Lower leg skin (tissue), 3 donors: ENCODE measurements around the gene TMEM200B.

Experiments
- POLR2A ChIP-seq, 2 donors: fragments of 450-650 bp; IDR thresholded peaks; one replicate each; pipeline ENCODE4 v1.6.1; 2016 to 2017; ENCODE audit warnings: antibody characterized with exemption in 2 of 2, mild to moderate bottlenecking in 1 of 2, moderate library complexity in 1 of 2
- TF ChIP-seq, protein P1 (sequence below), 3 donors: fragments of 450-650 bp; IDR thresholded peaks; one replicate each; pipeline ENCODE4 v1.5.1; 2016; ENCODE audit warnings: antibody characterized with exemption in 3 of 3, mild to moderate bottlenecking in 3 of 3, moderate library complexity in 2 of 3

DNA sequence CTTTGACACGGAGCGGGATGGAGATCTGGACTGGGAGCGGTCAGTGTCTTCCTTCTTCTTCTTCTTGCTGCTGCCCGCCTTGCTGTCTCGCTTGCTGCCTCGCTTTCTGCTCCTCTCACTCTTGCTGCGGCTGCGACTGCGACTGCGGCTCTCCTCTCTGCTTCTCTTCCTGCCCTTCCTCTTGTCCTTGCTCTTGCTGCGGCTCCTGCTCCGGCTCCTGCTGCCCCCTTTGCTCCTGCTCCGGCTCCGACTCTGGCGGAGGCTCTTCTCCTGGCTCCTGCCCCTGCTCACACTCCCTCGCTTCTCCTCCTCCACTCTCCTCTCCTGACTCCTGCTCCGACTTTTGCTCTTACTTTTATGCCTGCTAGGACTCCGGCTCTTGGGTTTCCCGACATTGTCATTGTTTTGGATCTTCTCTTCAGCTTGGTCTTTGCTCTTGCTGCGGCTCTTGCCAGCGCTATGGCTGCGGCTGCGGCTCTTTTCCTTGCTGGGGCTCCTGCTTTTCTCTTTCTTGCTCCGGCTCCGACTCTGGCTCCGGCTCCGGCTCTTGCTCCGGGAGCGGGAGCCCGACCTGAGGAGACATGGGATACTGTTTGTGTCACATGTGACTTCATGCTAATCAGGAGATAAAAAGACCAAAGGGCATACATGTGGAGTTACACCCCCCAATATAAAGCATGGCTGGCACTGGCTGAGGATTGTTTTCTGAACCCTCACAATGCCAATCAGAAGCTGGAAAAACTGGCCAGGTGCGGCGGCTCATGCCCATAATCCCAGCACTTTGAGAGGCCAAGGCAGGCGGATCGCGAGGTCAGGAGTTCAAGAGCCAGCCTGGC is 25.2 kb upstream of the TMEM200B start:
- TF ChIP-seq, protein P1, sequence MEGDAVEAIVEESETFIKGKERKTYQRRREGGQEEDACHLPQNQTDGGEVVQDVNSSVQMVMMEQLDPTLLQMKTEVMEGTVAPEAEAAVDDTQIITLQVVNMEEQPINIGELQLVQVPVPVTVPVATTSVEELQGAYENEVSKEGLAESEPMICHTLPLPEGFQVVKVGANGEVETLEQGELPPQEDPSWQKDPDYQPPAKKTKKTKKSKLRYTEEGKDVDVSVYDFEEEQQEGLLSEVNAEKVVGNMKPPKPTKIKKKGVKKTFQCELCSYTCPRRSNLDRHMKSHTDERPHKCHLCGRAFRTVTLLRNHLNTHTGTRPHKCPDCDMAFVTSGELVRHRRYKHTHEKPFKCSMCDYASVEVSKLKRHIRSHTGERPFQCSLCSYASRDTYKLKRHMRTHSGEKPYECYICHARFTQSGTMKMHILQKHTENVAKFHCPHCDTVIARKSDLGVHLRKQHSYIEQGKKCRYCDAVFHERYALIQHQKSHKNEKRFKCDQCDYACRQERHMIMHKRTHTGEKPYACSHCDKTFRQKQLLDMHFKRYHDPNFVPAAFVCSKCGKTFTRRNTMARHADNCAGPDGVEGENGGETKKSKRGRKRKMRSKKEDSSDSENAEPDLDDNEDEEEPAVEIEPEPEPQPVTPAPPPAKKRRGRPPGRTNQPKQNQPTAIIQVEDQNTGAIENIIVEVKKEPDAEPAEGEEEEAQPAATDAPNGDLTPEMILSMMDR (IDR thresholded peaks at IDR 0.05), result no peak
- no peak for TF ChIP-seq POLR2A (IDR thresholded peaks at IDR 0.05)
